ENCODE results near the gene OR10A4. TPM values are rescaled to one million over a fixed set of nuclear protein-coding genes. Genes with fewer than 3 reads are reported as not detected.

Gene OR10A4, protein sequence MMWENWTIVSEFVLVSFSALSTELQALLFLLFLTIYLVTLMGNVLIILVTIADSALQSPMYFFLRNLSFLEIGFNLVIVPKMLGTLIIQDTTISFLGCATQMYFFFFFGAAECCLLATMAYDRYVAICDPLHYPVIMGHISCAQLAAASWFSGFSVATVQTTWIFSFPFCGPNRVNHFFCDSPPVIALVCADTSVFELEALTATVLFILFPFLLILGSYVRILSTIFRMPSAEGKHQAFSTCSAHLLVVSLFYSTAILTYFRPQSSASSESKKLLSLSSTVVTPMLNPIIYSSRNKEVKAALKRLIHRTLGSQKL
- total RNA-seq (2022; extraction: Qiagen RNA extraction; ENCODE audit: low read depth), result not detected in 5 replicates

DNA sequence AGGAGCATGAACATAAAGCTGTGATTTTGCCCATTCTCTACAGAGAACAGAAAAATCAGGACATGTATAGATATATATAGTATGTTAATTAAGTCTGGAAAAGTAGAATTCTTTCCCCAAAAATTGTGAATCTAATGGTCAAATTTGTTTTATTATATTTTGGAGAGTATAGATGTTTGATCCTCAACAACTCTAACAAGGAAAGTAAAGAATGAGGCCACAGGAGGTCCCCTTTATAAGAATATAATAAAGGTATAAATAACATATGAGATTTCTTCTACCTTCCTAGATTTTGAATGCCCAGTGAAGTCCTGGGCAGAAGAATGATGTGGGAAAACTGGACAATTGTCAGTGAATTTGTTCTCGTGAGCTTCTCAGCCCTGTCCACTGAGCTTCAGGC is at the start of gene OR10A4:
Gene OR10A4, plus strand, starts transcription at position 301 of the 400 bp plus-strand sequence. Its CDS starts 23 bp downstream, at position 324.

DNA sequence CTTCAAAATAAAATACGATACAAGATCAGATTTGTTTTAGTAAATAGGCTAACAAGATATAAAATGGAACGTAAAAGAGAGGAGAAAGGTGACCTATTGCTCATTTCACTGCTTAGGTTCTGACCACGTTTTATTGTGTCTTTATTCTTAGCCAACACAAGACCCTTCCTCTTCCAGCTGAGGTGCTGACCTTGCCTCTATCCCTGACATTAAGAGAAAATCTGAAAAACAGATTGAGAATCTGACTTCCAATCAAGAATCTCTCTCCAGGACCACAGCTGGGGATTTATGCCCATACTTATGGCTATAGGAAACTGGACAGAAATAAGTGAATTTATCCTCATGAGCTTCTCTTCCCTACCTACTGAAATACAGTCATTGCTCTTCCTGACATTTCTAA is 31.0 kb upstream of the OR10A4 start, which contains the start of gene OR10A5:
Gene OR10A5, plus strand, starts transcription at position 301 of the 400 bp plus-strand sequence. Its CDS starts 0 bp downstream, at position 301.

DNA sequence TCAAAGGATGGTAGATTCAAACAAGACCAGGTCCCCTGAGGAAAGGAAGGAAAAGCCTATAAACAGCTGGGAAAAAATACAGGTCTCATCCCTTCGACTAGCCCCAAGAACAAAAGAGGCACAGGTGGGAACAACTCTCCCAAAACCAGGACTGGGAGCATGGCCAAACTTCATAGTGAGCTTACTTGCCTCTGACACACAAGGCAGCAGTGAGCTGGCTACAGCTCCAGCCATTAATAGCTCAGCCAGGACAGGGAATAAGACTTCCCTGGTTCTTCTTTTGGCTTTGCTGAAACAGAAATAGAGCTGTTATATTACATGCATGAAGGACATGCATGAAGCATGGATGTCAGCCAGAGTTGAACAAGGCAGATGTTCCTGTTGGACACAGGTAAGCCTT is 13.5 kb upstream of the OR10A4 start, which contains the start of gene OR10A2:
Gene OR10A2, plus strand, starts transcription at position 97 of the 400 bp plus-strand sequence. CDS start 6,698 bp downstream, outside the sequence.

DNA sequence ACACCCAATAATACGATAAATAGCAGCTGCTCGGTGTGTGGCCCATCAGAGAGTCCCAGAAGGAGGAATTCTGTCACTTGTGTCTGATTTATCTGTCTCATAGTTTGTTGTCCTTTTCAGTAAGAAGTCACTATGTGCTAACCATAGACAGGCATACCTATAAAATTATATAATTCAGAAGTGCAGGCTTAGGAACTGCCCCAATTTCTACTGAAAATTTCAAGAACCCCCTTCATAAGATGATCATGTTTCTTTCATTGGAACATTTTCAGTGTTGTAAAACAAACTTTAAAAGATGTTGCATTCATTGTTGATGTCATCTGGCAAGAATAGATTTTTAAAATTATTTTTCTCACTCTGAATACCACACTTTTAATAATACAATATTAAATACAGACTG is 16.0 kb downstream of the OR10A4 start, which contains the start of gene OR2D2:
Gene OR2D2, minus strand, starts transcription at position 101 of the 400 bp plus-strand sequence. Its CDS starts 0 bp downstream, at position 101.

DNA sequence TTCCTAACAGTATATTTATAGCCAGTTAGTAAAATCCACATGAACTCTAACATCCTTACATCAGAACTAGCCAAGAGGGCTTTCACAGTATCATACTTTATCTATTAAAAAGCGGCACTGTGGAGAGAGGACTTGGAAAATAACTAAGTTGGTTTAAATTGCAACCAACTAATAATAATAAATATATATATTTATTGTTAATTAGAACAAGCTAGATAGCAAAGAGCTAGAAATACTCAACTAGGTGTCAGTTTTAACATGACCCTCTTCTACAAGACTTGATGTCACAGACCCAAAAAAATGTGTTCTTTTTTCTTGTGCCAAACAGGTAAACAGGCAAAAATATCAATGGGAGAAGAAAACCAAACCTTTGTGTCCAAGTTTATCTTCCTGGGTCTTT is 44.3 kb downstream of the OR10A4 start, which contains the start of gene OR2D3:
Gene OR2D3, plus strand, starts transcription at position 301 of the 400 bp plus-strand sequence. Its CDS starts 0 bp downstream, at position 301.

DNA sequence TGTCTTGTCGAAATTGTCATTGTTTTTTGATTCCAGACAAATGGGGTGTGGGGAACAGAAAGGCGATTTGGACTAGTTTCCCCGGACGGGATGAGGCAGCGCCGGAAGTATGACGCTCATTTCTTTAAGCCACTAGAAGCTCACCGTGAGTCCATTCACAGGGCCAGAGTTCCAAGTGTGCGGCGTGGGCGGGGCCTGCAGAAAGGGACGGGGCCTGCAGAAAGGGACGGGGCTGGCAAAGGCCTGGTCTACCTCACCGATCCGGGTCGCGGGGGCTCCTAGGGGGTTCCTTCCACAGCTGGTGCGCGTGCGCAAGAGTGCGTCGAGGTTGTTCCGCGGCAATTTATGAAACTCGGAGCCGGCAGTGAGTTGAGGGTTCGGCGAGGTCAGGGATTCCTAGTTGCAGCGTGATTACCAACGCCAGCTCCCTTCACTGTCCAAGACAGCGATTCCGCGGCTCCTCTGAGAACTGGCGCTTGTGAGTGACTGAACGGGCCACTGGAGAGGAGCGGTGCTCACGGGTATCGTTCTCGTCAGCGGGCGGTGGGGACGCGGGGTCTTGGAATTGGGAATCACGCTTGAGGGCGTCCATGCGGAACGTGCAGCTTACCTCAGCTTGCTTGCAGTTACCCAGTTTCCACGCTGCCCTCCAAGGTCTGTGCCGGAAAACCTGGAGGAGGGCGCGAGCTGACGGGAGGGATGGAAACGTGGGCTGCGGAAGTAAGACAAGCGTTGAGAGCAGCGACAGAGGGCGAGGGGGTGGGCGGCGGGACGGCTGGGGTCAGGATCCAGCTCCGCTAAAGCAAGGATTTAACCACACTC is 50.0 kb downstream of the OR10A4 start, which contains the start of gene ZNF215:
Gene ZNF215, plus strand, starts transcription at position 219 of the 822 bp plus-strand sequence. CDS start 5,847 bp downstream, outside the sequence.

Other genes with a start within 250 kb of the OR10A4 start
- 0.07 to 0.12 TPM (median 0.09 TPM) in 5 replicates for gene DCHS1, start 220.8 kb upstream of the OR10A4 start, total RNA-seq (2022; extraction: Qiagen RNA extraction; ENCODE audit: low read depth)
- gene MRPL17, start 193.3 kb upstream of the OR10A4 start, total RNA-seq (2022; extraction: Qiagen RNA extraction; ENCODE audit: low read depth), result 84.4 to 132 TPM (median 104 TPM) in 5 replicates
- gene OR2AG2, start 104.6 kb upstream of the OR10A4 start, total RNA-seq (2022; extraction: Qiagen RNA extraction; ENCODE audit: low read depth), result not detected in 5 replicates
- not detected in 5 replicates for gene OR2AG1, start 93.6 kb upstream of the OR10A4 start, total RNA-seq (2022; extraction: Qiagen RNA extraction; ENCODE audit: low read depth)
- not detected in 5 replicates for gene OR6A2, start 76.9 kb upstream of the OR10A4 start, total RNA-seq (2022; extraction: Qiagen RNA extraction; ENCODE audit: low read depth)
- gene OR10A5, start 30.9 kb upstream of the OR10A4 start, total RNA-seq (2022; extraction: Qiagen RNA extraction; ENCODE audit: low read depth), result not detected in 5 replicates
- gene OR10A2, start 13.6 kb upstream of the OR10A4 start, total RNA-seq (2022; extraction: Qiagen RNA extraction; ENCODE audit: low read depth), result not detected in 5 replicates
- not detected in 5 replicates for gene OR2D2, start 15.9 kb downstream of the OR10A4 start, total RNA-seq (2022; extraction: Qiagen RNA extraction; ENCODE audit: low read depth)
- not detected in 5 replicates for gene OR2D3, start 44.4 kb downstream of the OR10A4 start, total RNA-seq (2022; extraction: Qiagen RNA extraction; ENCODE audit: low read depth)
- 1.1 to 1.5 TPM (median 1.2 TPM) in 5 replicates for gene ZNF215, start 49.8 kb downstream of the OR10A4 start, total RNA-seq (2022; extraction: Qiagen RNA extraction; ENCODE audit: low read depth)
- gene ZNF214, start 143.7 kb downstream of the OR10A4 start, total RNA-seq (2022; extraction: Qiagen RNA extraction; ENCODE audit: low read depth), result 0.76 to 1.7 TPM (median 1.2 TPM) in 5 replicates
- not detected in 5 replicates for gene NLRP14, start 143.9 kb downstream of the OR10A4 start, total RNA-seq (2022; extraction: Qiagen RNA extraction; ENCODE audit: low read depth)
- not detected in 5 replicates for gene RBMXL2, start 212.4 kb downstream of the OR10A4 start, total RNA-seq (2022; extraction: Qiagen RNA extraction; ENCODE audit: low read depth)